Stimulated activated CD4-positive, alpha-beta T cell treated with anti-CD3 and anti-CD28 coated beads, Interleukin-12 subunit alpha, Interleukin-12 subunit beta, amount 100 ng/mL, for 24 hours (primary cell): ENCODE results near the gene KCNE3.

Experiments used
- DNase-seq, 2 experiments: peaks; one replicate each; pipeline ENCODE4 v3.0.0-alpha.2; 2020; ENCODE audit warnings: low read depth in 2 of 2

The KCNE3 gene

GRCh38 chr11:74466916-74467885 lies at the start of gene KCNE3:
Gene KCNE3, minus strand, starts transcription at chr11:74467549. Its CDS starts 9,986 bp downstream, at chr11:74457563.
- no peak for DNase-seq

- DNase-seq = no peak
Measured at GRCh38 chr11:74507582-74507981, 40.2 kb upstream of the KCNE3 start.

- DNase-seq = no peak
Measured at GRCh38 chr11:74506823-74507222, 39.5 kb upstream of the KCNE3 start.

GRCh38 chr11:74505911-74506310 lies 38.6 kb upstream of the KCNE3 start:
- DNase-seq = no peak

- no peak for DNase-seq
Measured at GRCh38 chr11:74504100-74504691, 36.8 kb upstream of the KCNE3 start.

- no peak for DNase-seq
Measured at GRCh38 chr11:74494916-74495315, 27.6 kb upstream of the KCNE3 start.

- no peak for DNase-seq
Measured at GRCh38 chr11:74493791-74494630, 26.7 kb upstream of the KCNE3 start.

GRCh38 chr11:74492974-74493790 lies 25.8 kb upstream of the KCNE3 start, which contains the start of gene LIPT2:
Gene LIPT2, minus strand, starts transcription at chr11:74493724. Its CDS starts 21 bp downstream, at chr11:74493703.
- DNase-seq = peak; percentile 92 to 97

- no peak for DNase-seq
Measured at GRCh38 chr11:74492084-74492483, 24.7 kb upstream of the KCNE3 start.

- DNase-seq = no peak
Measured at GRCh38 chr11:74490941-74491340, 23.6 kb upstream of the KCNE3 start.

GRCh38 chr11:74487875-74488274 lies 20.5 kb upstream of the KCNE3 start:
- DNase-seq = no peak

GRCh38 chr11:74485868-74486267 lies 18.5 kb upstream of the KCNE3 start:
- DNase-seq = no peak

- DNase-seq = no peak
Measured at GRCh38 chr11:74480688-74481417, 13.5 kb upstream of the KCNE3 start.

GRCh38 chr11:74479732-74480123 lies 12.4 kb upstream of the KCNE3 start:
- DNase-seq = no peak

GRCh38 chr11:74478877-74479731 lies 11.8 kb upstream of the KCNE3 start:
- no peak for DNase-seq

- no peak for DNase-seq
Measured at GRCh38 chr11:74476536-74476935, 9.2 kb upstream of the KCNE3 start.

GRCh38 chr11:74474316-74474715 lies 7.0 kb upstream of the KCNE3 start:
- DNase-seq = no peak

- DNase-seq = no peak
Measured at GRCh38 chr11:74473382-74474173, 6.2 kb upstream of the KCNE3 start.
